K562 (cell line): ENCODE measurements around the gene BRICD5. TPM values are rescaled to one million over a fixed set of nuclear protein-coding genes. Genes with fewer than 3 reads are reported as not detected.

ENCODE experiments used
- DMBX1 ChIP-seq: fragments of 250-450 bp; sonication (Bioruptor Pico); IDR thresholded peaks from 2 replicates; pipeline ENCODE4 v1.8.0; 2022; ENCODE audit warnings: inconsistent platforms, mild to moderate bottlenecking, moderate library complexity, borderline replicate concordance
- GTF2F1 ChIP-seq: IDR thresholded peaks from 2 replicates; pipeline ENCODE4 v1.6.1; 2011; ENCODE audit warnings: low read depth, low read length, improper control_type of control experiment
- KDM1A ChIP-seq, 2 experiments: fragments of 450-650 bp; IDR thresholded peaks; 2 replicates each; pipeline ENCODE4 v1.6.1; 2016; ENCODE audit warnings: mild to moderate bottlenecking in 2 of 2
- KLF16 ChIP-seq: IDR thresholded peaks from 2 replicates; pipeline ENCODE4 v1.6.1; 2016; ENCODE audit warnings: antibody characterized with exemption
- NCOA1 ChIP-seq: fragments of 450-650 bp; IDR thresholded peaks from 2 replicates; pipeline ENCODE4 v1.6.1; 2016; ENCODE audit warnings: low read depth
- NRF1 ChIP-seq, 2 experiments: fragments of 450-650 bp; IDR thresholded peaks in 1 of 2; conservative IDR thresholded peaks in 1 of 2; 2 replicates each; pipeline ENCODE4 v1.6.1; 2014; ENCODE audit warnings: mild to moderate bottlenecking in 2 of 2
- RNF219 ChIP-seq: fragments of 250-450 bp; sonication (Bioruptor Pico); IDR thresholded peaks from 2 replicates; pipeline ENCODE4 v1.5.0; 2022; ENCODE audit warnings: mild to moderate bottlenecking
- SAP30 ChIP-seq: fragments of 200-600 bp; sonication (generic); IDR thresholded peaks from 2 replicates; pipeline ENCODE4 v1.6.1; 2012; ENCODE audit warnings: borderline replicate concordance, low read depth, mild to moderate bottlenecking, moderate library complexity, low read length, control low read depth, inconsistent platforms; ENCODE audit not compliant: insufficient read depth, poor library complexity, severe bottlenecking
- SREBF1 ChIP-seq: fragments of 150-350 bp; IDR thresholded peaks from 2 replicates; pipeline ENCODE4 v1.6.1; 2014; ENCODE audit warnings: antibody characterized with exemption, low read depth, low read length, borderline replicate concordance
- STAT5B ChIP-seq: fragments of 250-450 bp; sonication (Bioruptor Pico); IDR thresholded peaks from 2 replicates; pipeline ENCODE4 v1.8.0; 2021; ENCODE audit warnings: mild to moderate bottlenecking, inconsistent platforms
- ZC3H8 ChIP-seq: fragments of 450-650 bp; IDR thresholded peaks from 2 replicates; pipeline ENCODE4 v1.6.1; 2017
- ZNF274 ChIP-seq: IDR thresholded peaks from 2 replicates; pipeline ENCODE4 v1.6.1; 2011; ENCODE audit warnings: low read depth, mild to moderate bottlenecking, low read length, moderate library complexity, borderline replicate concordance
- polyA plus RNA-seq, 8 experiments: library from polyadenylated mRNA; depleted of rRNA in 4 of 8; stranded (reverse) in 5 of 8; unstranded in 3 of 8; fragments of >200 nt; fragmentation: Nextera tagmentation in 2 of 8; fragmentation: Illumina TruSeq in 1 of 8; extraction: Ambion mirVana in 2 of 8; extraction: Trizol in 1 of 8; gene quantifications; 2 replicates each; pipeline versions ENCODE4 v1.2.1 to v1.2.3, GENCODE V29; 2011 to 2014; ENCODE audit warnings: inconsistent platforms in 1 of 8, missing spikeins in 1 of 8
- total RNA-seq, 7 experiments: library from RNA; depleted of rRNA in 6 of 7; stranded (reverse); fragments of >200 nt in 6 of 7; fragmentation: Illumina TruSeq in 2 of 7; extraction: Trizol in 2 of 7; gene quantifications; 2 replicates each; pipeline versions ENCODE4 v1.2.1 to v1.2.3, GENCODE V29; 2011 to 2021; ENCODE audit warnings: low replicate concordance in 1 of 7
- TF ChIP-seq, protein P1 (sequence below), 2 experiments: fragments of 450-650 bp; formaldehyde crosslinking in 1 of 2; IDR thresholded peaks; 2 replicates each; pipeline versions ENCODE4 v1.4.0 to v1.6.1; 2014 to 2020; ENCODE audit warnings: mild to moderate bottlenecking in 2 of 2, borderline replicate concordance in 1 of 2, low read depth in 1 of 2
- TF ChIP-seq, protein P2 (sequence below): fragments of 450-650 bp; formaldehyde crosslinking; IDR thresholded peaks from 2 replicates; pipeline ENCODE4 v1.4.0; 2022; ENCODE audit warnings: missing genetic modification characterization

Gene BRICD5
- total and polyA plus RNA-seq, 9 of the 15 experiments (the other 6 are each of a cell fraction or from before 2014, with no cell fraction given): 0.24 to 15.1 (median 2.4) TPM; not detected in 1

DNA sequence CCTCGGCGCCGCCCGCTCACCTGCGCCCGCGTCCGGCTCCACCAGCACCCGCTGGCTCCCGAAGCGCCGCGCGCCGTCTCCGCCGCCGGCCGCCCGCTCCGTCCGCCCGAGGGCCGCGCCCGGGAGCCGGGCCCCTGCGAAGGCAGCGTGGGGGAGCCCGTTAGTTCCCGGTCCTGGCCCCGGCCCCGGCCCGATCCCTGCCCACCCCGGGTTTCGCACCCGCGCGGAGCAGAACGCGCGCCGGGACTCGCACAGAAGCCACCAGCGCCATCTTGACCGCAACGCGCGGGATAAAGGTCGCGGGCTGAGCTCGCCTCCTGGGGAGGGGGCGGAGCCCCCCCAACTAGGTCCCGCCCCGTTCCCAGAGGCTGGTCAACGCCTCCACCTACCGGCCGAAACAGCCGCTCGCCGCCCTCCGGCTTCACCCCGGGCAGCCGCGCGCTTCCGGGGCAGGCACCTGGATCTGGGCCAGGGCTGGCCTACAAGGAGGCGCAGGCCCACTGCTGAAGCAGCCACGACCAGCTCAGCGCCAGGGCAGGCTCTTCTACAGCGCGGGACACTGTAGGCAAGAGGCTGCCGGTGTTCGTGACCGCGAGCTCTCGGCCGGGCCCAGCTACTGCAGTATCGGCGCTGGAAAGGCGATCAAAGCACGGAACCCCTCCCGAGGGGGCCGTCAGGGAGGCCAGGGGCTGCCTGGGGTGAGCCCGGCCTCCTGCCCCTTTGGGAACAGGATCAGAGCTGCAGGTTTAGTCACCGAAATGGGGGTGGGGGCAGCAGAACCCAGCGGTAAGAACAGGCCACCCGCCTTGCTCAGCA is 40.8 kb upstream of the BRICD5 start, which contains the start of gene ECI1 (continued):
- TF ChIP-seq, protein P1, sequence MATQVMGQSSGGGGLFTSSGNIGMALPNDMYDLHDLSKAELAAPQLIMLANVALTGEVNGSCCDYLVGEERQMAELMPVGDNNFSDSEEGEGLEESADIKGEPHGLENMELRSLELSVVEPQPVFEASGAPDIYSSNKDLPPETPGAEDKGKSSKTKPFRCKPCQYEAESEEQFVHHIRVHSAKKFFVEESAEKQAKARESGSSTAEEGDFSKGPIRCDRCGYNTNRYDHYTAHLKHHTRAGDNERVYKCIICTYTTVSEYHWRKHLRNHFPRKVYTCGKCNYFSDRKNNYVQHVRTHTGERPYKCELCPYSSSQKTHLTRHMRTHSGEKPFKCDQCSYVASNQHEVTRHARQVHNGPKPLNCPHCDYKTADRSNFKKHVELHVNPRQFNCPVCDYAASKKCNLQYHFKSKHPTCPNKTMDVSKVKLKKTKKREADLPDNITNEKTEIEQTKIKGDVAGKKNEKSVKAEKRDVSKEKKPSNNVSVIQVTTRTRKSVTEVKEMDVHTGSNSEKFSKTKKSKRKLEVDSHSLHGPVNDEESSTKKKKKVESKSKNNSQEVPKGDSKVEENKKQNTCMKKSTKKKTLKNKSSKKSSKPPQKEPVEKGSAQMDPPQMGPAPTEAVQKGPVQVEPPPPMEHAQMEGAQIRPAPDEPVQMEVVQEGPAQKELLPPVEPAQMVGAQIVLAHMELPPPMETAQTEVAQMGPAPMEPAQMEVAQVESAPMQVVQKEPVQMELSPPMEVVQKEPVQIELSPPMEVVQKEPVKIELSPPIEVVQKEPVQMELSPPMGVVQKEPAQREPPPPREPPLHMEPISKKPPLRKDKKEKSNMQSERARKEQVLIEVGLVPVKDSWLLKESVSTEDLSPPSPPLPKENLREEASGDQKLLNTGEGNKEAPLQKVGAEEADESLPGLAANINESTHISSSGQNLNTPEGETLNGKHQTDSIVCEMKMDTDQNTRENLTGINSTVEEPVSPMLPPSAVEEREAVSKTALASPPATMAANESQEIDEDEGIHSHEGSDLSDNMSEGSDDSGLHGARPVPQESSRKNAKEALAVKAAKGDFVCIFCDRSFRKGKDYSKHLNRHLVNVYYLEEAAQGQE (IDR thresholded peaks at IDR 0.05; ENCODE audit: borderline replicate concordance): peak; percentile 97
- TF ChIP-seq, protein P1 (CRISPR knock-in tag; IDR thresholded peaks at IDR 0.05; ENCODE audit: low read depth): no peak
- TF ChIP-seq RNF219 (no peak), ZNF274 (no peak), NCOA1 (no peak), KDM1A (IDR thresholded peaks at IDR 0.05) (no peak), STAT5B (CRISPR knock-in tag) (no peak), GTF2F1 (no peak), NRF1 (conservative IDR thresholded peaks at IDR 0.05 in 1 of 2, IDR thresholded peaks at IDR 0.05 in 1 of 2) (peak; percentile 83 to 86), SAP30 (no peak), SREBF1 (no peak), ZC3H8 (no peak), DMBX1 (no peak; the same call in 1 of the 2 replicates), KLF16 (peak; percentile 81)
- TF ChIP-seq, protein P2, sequence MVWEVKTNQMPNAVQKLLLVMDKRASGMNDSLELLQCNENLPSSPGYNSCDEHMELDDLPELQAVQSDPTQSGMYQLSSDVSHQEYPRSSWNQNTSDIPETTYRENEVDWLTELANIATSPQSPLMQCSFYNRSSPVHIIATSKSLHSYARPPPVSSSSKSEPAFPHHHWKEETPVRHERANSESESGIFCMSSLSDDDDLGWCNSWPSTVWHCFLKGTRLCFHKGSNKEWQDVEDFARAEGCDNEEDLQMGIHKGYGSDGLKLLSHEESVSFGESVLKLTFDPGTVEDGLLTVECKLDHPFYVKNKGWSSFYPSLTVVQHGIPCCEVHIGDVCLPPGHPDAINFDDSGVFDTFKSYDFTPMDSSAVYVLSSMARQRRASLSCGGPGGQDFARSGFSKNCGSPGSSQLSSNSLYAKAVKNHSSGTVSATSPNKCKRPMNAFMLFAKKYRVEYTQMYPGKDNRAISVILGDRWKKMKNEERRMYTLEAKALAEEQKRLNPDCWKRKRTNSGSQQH (CRISPR knock-in tag): no peak
